Right hindlimb (tissue), 1 donor: ENCODE results near the gene CLDN15.

Experiments used
- DNase-seq: peaks from one replicate; pipeline ENCODE4 v3.0.0-alpha.2; 2018

CLDN15 gene

GRCh38 chr7:101243646-101244374, 6.2 kb upstream of the CLDN15 start:
- DNase-seq: no peak

- no peak for DNase-seq
Observed at GRCh38 chr7:101241443-101242349, 4.1 kb upstream of the CLDN15 start.

DNA sequence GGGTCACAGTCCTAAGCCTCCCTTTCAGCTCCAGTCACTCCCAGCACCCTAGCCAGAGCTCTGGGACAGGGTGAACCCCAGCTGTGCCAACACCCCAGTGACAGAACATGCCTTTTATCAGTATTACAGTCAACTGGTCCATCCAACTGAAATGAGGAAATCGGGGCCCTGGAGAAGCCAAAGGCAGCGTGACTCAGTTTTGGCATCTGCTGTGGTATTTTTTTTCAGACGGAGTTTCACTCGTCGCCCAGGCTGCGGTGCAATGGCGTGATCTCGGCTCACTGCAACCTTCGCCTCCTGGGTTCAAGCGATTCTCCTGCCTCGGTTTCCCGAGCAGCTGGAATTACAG, 3.4 kb upstream of the CLDN15 start:
- no peak for DNase-seq

DNA sequence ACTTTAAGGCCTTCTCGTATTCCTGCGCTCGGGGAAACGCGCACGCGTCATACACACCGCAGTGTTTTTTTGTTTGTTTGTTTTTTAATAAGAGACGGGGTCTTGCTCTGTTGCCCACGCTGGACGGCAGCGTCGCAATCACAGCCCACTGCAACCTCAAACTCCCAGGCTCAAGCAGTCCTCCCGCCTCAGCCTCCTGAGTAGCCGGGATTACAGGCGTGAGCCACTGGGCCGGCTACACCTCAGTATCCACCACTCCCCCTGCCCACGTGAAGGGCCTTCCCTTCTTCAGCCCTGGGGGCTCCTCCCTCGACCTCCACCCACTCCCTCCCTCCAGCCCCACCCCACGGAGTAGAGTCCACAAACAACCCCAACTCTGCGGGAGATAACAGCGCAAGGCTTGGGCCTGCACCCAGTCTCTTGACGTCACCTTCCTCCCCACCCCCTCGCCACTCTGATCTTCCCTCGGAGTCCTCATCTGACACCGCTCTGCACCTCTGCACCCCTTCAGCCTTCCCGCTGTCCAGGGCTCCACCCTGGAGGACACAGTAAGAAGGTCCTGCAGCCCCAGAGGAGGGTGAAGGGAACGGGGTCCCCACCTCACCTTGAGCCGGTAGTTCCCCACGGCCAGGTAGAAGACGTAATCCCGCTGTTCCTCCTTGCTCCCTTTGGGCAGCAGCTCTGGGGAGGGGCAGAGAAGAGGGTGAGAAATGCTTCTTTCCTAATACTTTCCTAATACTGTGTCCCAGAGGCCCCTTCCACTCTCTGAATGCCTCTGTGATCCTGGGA, 2.8 kb upstream of the CLDN15 start:
- no peak for DNase-seq

- DNase-seq: no peak
Observed at GRCh38 chr7:101239951-101240220, 2.3 kb upstream of the CLDN15 start.

GRCh38 chr7:101239191-101239950, 1.8 kb upstream of the CLDN15 start:
- no peak for DNase-seq

DNA sequence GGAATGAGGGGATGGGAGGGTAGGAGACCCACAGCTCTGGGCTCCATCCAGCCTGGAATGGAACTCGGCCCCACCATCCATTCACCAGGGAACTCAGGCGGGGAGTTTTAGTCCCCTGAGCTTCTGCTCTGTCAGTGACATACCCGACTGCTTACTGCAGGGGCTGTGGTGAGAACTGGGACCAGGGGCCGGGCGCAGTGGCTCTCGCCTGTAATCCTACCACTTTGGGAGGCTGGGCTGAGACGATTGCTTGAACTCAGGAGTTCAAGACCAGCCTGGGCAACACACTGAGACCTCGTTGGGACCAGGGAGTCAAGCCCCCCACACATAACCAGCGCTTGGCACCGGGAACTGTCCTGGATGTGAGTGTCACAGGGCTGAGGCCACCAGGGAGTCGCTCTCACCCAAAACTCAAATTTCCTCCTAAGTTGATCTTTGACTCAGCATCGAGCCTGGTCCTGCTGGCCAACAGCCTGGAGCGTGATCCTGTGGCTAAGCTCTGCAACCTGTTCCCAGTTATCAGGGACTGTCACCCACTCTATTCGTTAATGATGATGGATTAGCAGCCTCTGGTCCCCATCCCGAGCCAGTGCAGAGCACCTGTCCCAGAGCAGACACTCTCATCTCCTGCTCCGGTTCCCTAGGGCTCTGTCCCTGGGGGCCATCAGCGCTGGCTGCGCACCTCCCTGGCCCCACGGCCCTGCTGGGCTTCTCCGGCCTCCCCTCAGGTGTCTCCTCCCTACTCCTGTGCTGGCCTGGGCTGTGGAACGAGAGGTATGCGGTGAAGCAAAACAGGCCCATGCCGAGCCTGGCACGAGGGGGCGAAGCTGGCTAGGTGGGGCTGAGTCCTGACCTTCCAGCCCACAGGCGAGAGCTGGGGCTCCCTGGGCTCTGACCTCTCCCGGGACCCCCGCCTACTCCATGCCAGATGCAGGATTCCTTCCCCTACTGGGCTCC, 902 bp upstream of the CLDN15 start:
- DNase-seq: no peak

GRCh38 chr7:101236292-101236835, 1.2 kb downstream of the CLDN15 start:
- DNase-seq: no peak

GRCh38 chr7:101235522-101235921, 2.1 kb downstream of the CLDN15 start:
- no peak for DNase-seq

- no peak for DNase-seq
Observed at GRCh38 chr7:101235050-101235449, 2.6 kb downstream of the CLDN15 start.

GRCh38 chr7:101234636-101235035, 3.0 kb downstream of the CLDN15 start:
- DNase-seq: no peak

GRCh38 chr7:101233907-101234547, 3.6 kb downstream of the CLDN15 start:
- no peak for DNase-seq

GRCh38 chr7:101232141-101232850, 5.3 kb downstream of the CLDN15 start:
- no peak for DNase-seq

DNA sequence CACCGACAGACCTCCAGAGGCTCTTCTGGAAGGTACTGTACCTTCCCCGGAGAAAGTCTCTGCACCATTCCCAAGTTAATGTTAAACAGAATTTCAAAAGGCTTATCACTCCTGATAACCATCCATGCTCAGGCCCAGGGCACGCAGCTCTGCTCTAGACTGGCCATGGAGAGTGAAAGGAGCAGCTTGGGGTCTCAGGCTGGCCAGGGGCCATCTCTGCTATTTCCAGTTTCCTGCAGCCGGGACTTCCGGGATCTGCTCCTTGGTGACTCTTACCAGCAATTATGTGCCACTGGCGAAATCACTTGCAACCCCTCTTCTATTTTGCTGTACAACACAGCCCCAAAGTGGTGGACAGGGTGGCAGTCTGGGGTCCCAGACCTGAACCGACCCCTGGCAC, 6.0 kb downstream of the CLDN15 start:
- DNase-seq: no peak

GRCh38 chr7:101226721-101227120, 10.9 kb downstream of the CLDN15 start:
- no peak for DNase-seq

- DNase-seq: no peak
Observed at GRCh38 chr7:101225650-101226049, 12.0 kb downstream of the CLDN15 start.

DNA sequence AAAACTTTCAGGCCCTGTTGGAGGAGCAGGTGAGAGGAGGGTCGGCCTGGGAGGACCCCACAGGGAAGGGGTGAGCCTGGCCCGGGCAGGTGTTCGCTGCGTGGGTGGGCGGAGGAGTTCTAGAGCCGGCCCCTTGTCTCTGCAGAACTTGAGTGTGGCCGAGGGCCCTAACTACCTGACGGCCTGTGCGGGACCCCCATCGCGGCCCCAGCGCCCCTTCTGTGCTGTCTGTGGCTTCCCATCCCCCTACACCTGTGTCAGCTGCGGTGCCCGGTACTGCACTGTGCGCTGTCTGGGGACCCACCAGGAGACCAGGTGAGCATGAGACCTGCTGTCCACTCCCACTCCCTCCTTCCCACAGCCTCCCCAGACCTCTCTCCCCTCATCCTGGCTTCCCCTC, 14.1 kb downstream of the CLDN15 start:
- no peak for DNase-seq

GRCh38 chr7:101222275-101222830, 15.2 kb downstream of the CLDN15 start:
- no peak for DNase-seq

DNA sequence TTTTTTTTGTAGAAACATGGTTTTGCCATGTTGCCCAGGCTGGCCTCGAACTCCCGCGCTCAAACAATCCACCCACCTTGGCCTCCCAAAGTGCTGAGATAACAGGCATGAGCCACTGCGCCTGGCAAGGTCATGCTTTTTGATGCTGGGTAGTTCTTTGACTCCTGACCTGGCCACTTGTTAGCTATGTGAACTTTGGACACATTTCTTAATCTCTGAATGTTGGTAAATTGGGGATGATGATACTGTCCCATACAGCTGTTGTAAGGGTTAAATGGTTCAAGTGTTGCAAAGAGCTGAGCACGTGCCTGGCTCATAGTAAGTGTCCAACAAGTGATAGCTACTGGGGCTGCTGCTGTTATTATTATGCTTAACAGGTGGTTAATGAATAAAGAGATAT, 17.3 kb downstream of the CLDN15 start:
- DNase-seq: no peak
